Lung (tissue), 12 donors: ENCODE data around the gene FTSJ3. TPM values are rescaled to one million over a fixed set of nuclear protein-coding genes. Genes with fewer than 3 reads are reported as not detected.

Source experiments
- ATAC-seq: fragments of 200-7000 bp; cut with Tn5 transposase; one replicate; pipeline ENCODE4 v1.9.1; 2020; ENCODE audit warnings: moderate number of reproducible peaks; ENCODE audit not compliant: insufficient read depth, low FRiP score
- DNase-seq, 3 donors: peaks; one replicate each; pipeline ENCODE4 v3.0.0-alpha.2; 2013 to 2017
- H3K27ac ChIP-seq, 2 donors: one replicate each; pipeline ENCODE4 v1.5.1; 2013; ENCODE audit warnings: mild to moderate bottlenecking in 2 of 2, moderate library complexity in 2 of 2, control low read depth in 1 of 2, inconsistent platforms in 1 of 2, low read depth in 1 of 2, low read length in 1 of 2
- H3K27me3 ChIP-seq, 3 donors: one replicate each; pipeline ENCODE4 v1.5.1; 2013; ENCODE audit warnings: low read length in 2 of 3; ENCODE audit not compliant: control insufficient read depth in 3 of 3, insufficient read depth in 3 of 3
- H3K36me3 ChIP-seq, 4 donors: one replicate each; pipeline ENCODE4 v1.5.1; 2013; ENCODE audit warnings: low read length in 4 of 4, mild to moderate bottlenecking in 1 of 4, moderate library complexity in 1 of 4; ENCODE audit not compliant: control insufficient read depth in 4 of 4, insufficient read depth in 4 of 4
- H3K4me1 ChIP-seq, 5 donors: one replicate each; pipeline ENCODE4 v1.5.1; 2013; ENCODE audit warnings: low read length in 5 of 5, mild to moderate bottlenecking in 2 of 5, moderate library complexity in 1 of 5; ENCODE audit not compliant: control insufficient read depth in 5 of 5, insufficient read depth in 5 of 5
- H3K4me3 ChIP-seq: one replicate; pipeline ENCODE4 v1.5.1; 2013; ENCODE audit warnings: mild to moderate bottlenecking, control low read depth, moderate library complexity
- H3K9ac ChIP-seq, 2 donors: one replicate each; pipeline ENCODE4 v1.5.1; 2013; ENCODE audit warnings: low read length in 2 of 2, control low read depth in 1 of 2; ENCODE audit not compliant: insufficient read depth in 1 of 2
- H3K9me3 ChIP-seq, 4 donors: one replicate each; pipeline ENCODE4 v1.5.1; 2013; ENCODE audit warnings: low read length in 3 of 4, mild to moderate bottlenecking in 1 of 4, moderate library complexity in 1 of 4; ENCODE audit not compliant: control insufficient read depth in 4 of 4, insufficient read depth in 3 of 4
- CTCF ChIP-seq: IDR thresholded peaks from 2 replicates; pipeline ENCODE4 v1.5.1; 2012; ENCODE audit warnings: mild to moderate bottlenecking; ENCODE audit errors: control extremely low read depth, extremely low read depth
- WGBS, 2 donors: extraction: QIAGEN DNeasy Blood & Tissue Kit; methylation state at CpG; one replicate each; pipeline ENCODE4 v1.1.7; 2013; 5-methylcytosine and 5-hydroxymethylcytosine counted together
- polyA plus RNA-seq, 2 donors: library from polyadenylated mRNA; stranded (reverse); fragments of 200-250 nt; gene quantifications; one replicate each; pipeline ENCODE4 v1.2.1, GENCODE V29; 2013
- total RNA-seq, 2 donors: library from RNA; depleted of rRNA in 1 of 2; stranded (reverse); fragments of >200 nt in 1 of 2; gene quantifications; one replicate each; pipeline ENCODE4 v1.2.1, GENCODE V29; 2014 to 2021
- donor health status: control.
- donor health status: control.
- donor health status: Bipolar disorder and iron deficiency.
- donor health status: healthy.
- donor health status: DM: yes; HTN: yes; CAD: no.

FTSJ3 gene
- total and polyA plus RNA-seq, 4 donors, result 15.4 to 39.8 (median 29.6) TPM

- no peaks in the 10 kb centered on the region for H3K27me3 ChIP-seq
- peaks cover 3 to 20% (median 7%) of the 10 kb centered on the region in 5 donors for H3K4me1 ChIP-seq
- DNase-seq (peak; percentile 71 to 73 (median 72)), ATAC-seq (peak; percentile 6)
- peak within 1 kb of the TSS; percentile 72 for H3K4me3 ChIP-seq
- WGBS, 2 donors, result 0 to 1% methylated on average over 43 to 67 of the region's 67 CpGs
- peak within 1 kb of the TSS; percentile 96 to 97 for H3K27ac ChIP-seq
- TF ChIP-seq CTCF, result no peak
- H3K9ac ChIP-seq, result peak within 1 kb of the TSS; percentile 84 to 96
- H3K36me3 ChIP-seq, result peaks cover 0 to 19% (median 8%) of the 10 kb centered on the region in 4 donors
- no peaks in the 10 kb centered on the region for H3K9me3 ChIP-seq
These were observed 53.1 kb downstream of the FTSJ3 start, which contains the start of gene DDX42 for GRCh38 chr17:63774141-63774968. Gene DDX42, plus strand, starts transcription at chr17:63774170. Its CDS starts 12,880 bp downstream, at chr17:63787050.

- Histone ChIP-seq H3K9me3 (no peaks in the 10 kb centered on the region), H3K27me3 (no peaks in the 10 kb centered on the region), H3K9ac (peak within 1 kb of the TSS; percentile 84 to 96), H3K4me3 (peak within 1 kb of the TSS; percentile 72), H3K4me1 (peaks cover 3 to 20% (median 7%) of the 10 kb centered on the region in 5 donors), H3K36me3 (peaks cover 0 to 15% (median 8%) of the 10 kb centered on the region in 4 donors), H3K27ac (peak within 1 kb of the TSS; percentile 96 to 97)
- no peak for TF ChIP-seq CTCF
- 0% methylated on average over 74 of the region's 74 CpGs for WGBS, 2 donors
- peak; percentile 88 for ATAC-seq
- DNase-seq, result peak; percentile 99 to 100 (median 100)
These were observed 54.0 kb downstream of the FTSJ3 start, which contains the start of gene CCDC47 for GRCh38 chr17:63773272-63774140. Gene CCDC47, minus strand, starts transcription at chr17:63773597. Its CDS starts 7,422 bp downstream, at chr17:63766175.

GRCh38 chr17:63772801-63773271 lies 54.6 kb downstream of the FTSJ3 start:
- peak overlapping the region; percentile 96 to 97 for H3K27ac ChIP-seq
- H3K4me1 ChIP-seq, result peaks cover 3 to 20% (median 12%) of the 10 kb centered on the region in 5 donors
- 4 to 5% methylated on average over 7 of the region's 7 CpGs for WGBS, 2 donors
- H3K9me3 ChIP-seq, result no peaks in the 10 kb centered on the region
- no peak for ATAC-seq
- H3K36me3 ChIP-seq, result peaks cover 0 to 9% (median 8%) of the 10 kb centered on the region in 4 donors
- peak overlapping the region; percentile 84 to 92 for H3K9ac ChIP-seq
- H3K27me3 ChIP-seq, result no peaks in the 10 kb centered on the region
- no peak for TF ChIP-seq CTCF
- DNase-seq, result peak in 2 of 3 donors; percentile 16 to 40
- H3K4me3 ChIP-seq, result peak overlapping the region; percentile 72

Other genes with a start within 250 kb of the FTSJ3 start
- 10 to 100 TPM; 11.1 to 20.7 TPM for gene TACO1, start 226.8 kb downstream of the FTSJ3 start, total RNA-seq
- 10 to 100 TPM; 16.9 to 18.1 TPM for gene TACO1, start 226.8 kb downstream of the FTSJ3 start, polyA plus RNA-seq
- 10 to 100 TPM; 50.1 to 56.3 TPM for gene MAP3K3, start 205.2 kb downstream of the FTSJ3 start, total RNA-seq
- 10 to 100 TPM; 24.5 to 33.0 TPM for gene MAP3K3, start 205.2 kb downstream of the FTSJ3 start, polyA plus RNA-seq
- 10 to 100 TPM; 30.1 to 30.8 TPM for gene LIMD2, start 127.5 kb downstream of the FTSJ3 start, total RNA-seq
- 10 to 100 TPM; 26.4 to 69.5 TPM for gene LIMD2, start 127.5 kb downstream of the FTSJ3 start, polyA plus RNA-seq
- gene STRADA, start 85.9 kb downstream of the FTSJ3 start, total RNA-seq, result 10 to 100 TPM; 33.7 to 48.8 TPM
- 10 to 100 TPM; 20.7 to 23.1 TPM for gene STRADA, start 85.9 kb downstream of the FTSJ3 start, polyA plus RNA-seq
- 10 to 100 TPM; 86.5 to 89.9 TPM for gene CCDC47, start 54.1 kb downstream of the FTSJ3 start, total RNA-seq
- 10 to 100 TPM; 29.5 to 78.9 TPM for gene CCDC47, start 54.1 kb downstream of the FTSJ3 start, polyA plus RNA-seq
- gene DDX42, start 53.5 kb downstream of the FTSJ3 start, total RNA-seq, result 100 to 1,000 TPM in 1 of 2 donors, 10 to 100 TPM in 1; 91.8 to 153 TPM
- 10 to 100 TPM; 47.8 to 59.9 TPM for gene DDX42, start 53.5 kb downstream of the FTSJ3 start, polyA plus RNA-seq
- 100 to 1,000 TPM in 1 of 2 donors, 10 to 100 TPM in 1; 46.1 to 124 TPM for gene PSMC5, start 232 bp downstream of the FTSJ3 start, total RNA-seq
- 100 to 1,000 TPM; 154 to 177 TPM for gene PSMC5, start 232 bp downstream of the FTSJ3 start, polyA plus RNA-seq
- gene SMARCD2, start 15.0 kb upstream of the FTSJ3 start, total RNA-seq, result 100 to 1,000 TPM in 1 of 2 donors, 10 to 100 TPM in 1; 82.4 to 109 TPM
- 10 to 100 TPM; 64.9 to 67.7 TPM for gene SMARCD2, start 15.0 kb upstream of the FTSJ3 start, polyA plus RNA-seq
- not detected for gene CSH2, start 46.0 kb upstream of the FTSJ3 start, total RNA-seq
- not detected for gene CSH2, start 46.0 kb upstream of the FTSJ3 start, polyA plus RNA-seq
- gene GH2, start 54.3 kb upstream of the FTSJ3 start, total RNA-seq, result not detected
- not detected for gene GH2, start 54.3 kb upstream of the FTSJ3 start, polyA plus RNA-seq
- not detected for gene CSH1, start 68.9 kb upstream of the FTSJ3 start, total RNA-seq
- gene CSH1, start 68.9 kb upstream of the FTSJ3 start, polyA plus RNA-seq, result not detected
- not detected for gene CSHL1, start 83.6 kb upstream of the FTSJ3 start, total RNA-seq
- gene CSHL1, start 83.6 kb upstream of the FTSJ3 start, polyA plus RNA-seq, result not detected
- not detected for gene GH1, start 91.2 kb upstream of the FTSJ3 start, total RNA-seq
- not detected for gene GH1, start 91.2 kb upstream of the FTSJ3 start, polyA plus RNA-seq
- gene CD79B, start 104.7 kb upstream of the FTSJ3 start, total RNA-seq, result 1 to 10 TPM; 4.4 to 5.6 TPM
- 1 to 10 TPM; 1.8 to 8.7 TPM for gene CD79B, start 104.7 kb upstream of the FTSJ3 start, polyA plus RNA-seq
- under 1 TPM; 0.31 to 0.49 TPM for gene SCN4A, start 145.3 kb upstream of the FTSJ3 start, total RNA-seq
- gene SCN4A, start 145.3 kb upstream of the FTSJ3 start, polyA plus RNA-seq, result under 1 TPM; 0.11 to 0.12 TPM
- 10 to 100 TPM in 1 of 2 donors, 1 to 10 TPM in 1; 8.8 to 36.8 TPM for gene PRR29, start 170.7 kb upstream of the FTSJ3 start, total RNA-seq
- 1 to 10 TPM; 8.0 to 9.3 TPM for gene PRR29, start 170.7 kb upstream of the FTSJ3 start, polyA plus RNA-seq
- 10 to 100 TPM; 58.7 to 60.3 TPM for gene ICAM2, start 193.0 kb upstream of the FTSJ3 start, total RNA-seq
- gene ICAM2, start 193.0 kb upstream of the FTSJ3 start, polyA plus RNA-seq, result 10 to 100 TPM; 64.1 to 77.7 TPM